T-cell (primary cell): Measurements from ENCODE around the gene ZCCHC7. TPM values are rescaled to one million over a fixed set of nuclear protein-coding genes. Genes with fewer than 3 reads are reported as not detected.

ENCODE experiments used
- total RNA-seq, 35 experiments: library from RNA in 6 of 35; stranded (reverse) in 6 of 35; fragments of 120-200 nt in 1 of 35; gene quantifications; one replicate each; pipeline versions ENCODE4 v1.2.1 to v1.2.4 and lab custom pipeline; 2013 to 2026

The ZCCHC7 gene
- total RNA-seq, 5 donors from 2014 or later (not counting 1 experiment from before 2014, with no cell fraction given) = 29.1 to 44.2 (median 33.5) TPM

Other genes starting within 250 kb of the ZCCHC7 start
- gene PAX5, start 86.3 kb upstream of the ZCCHC7 start, total RNA-seq = 10 to 100 TPM in 1 of 5 donors, 1 to 10 TPM in 4; 1.7 to 12.4 (median 4.4) TPM